T-helper 1 cell treated with Interleukin-12 subunit alpha and Interleukin-12 subunit beta and Interleukin-4 antibody, amounts not matched to agents 30 ng/mL and 1 ng/mL, for 36 hours (primary cell): Measurements from ENCODE around the gene TOM1L2. TPM values are rescaled to one million over a fixed set of nuclear protein-coding genes. Genes with fewer than 3 reads are reported as not detected.

Experiments used
- intact Hi-C: fragments of 100-400 bp; cut with micrococcal nuclease; formaldehyde crosslinking; loops from one replicate; pipeline ENCODE4 v1.15.1; 2024
- total RNA-seq: library from RNA; stranded (reverse); gene quantifications from 2 replicates; pipeline ENCODE4 v1.2.3, GENCODE V29; 2022

TOM1L2 gene
- total RNA-seq, 1 donor from 2014 or later = 31.9 TPM

DNA sequence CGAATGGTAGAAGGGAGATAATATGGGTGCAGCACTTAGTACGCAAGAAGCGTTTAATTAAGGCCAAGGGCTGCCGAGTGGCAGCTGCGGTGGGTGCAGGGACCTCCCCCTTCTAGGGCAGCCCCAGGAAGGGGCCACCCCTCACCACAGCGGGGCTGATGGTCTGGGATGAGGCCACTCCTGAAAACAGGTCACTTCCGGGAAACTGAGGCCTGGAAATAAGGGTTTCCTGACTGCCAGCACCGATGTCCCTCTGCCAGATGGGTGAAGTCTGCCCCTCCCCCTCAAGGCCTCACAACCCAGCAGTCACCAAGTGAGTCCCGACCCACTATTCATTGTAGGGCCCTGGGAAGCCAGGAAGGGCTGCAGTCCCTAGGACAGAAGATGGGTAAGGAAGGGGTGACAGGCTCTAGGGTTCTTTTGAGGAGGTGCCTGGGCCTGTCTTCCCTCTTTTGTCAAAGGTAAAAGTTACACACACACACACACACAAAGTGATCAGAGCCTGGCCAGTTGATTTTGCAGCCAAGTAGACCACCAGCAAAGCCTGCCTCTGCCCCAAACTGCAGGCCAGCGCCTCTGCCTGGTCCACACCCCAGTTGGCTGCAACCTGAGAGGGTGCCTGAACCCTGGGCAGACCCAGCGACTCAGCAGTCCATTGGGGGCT, 147.9 kb downstream of the TOM1L2 start:
- intact Hi-C loops = loop anchor here (5.0 kb wide), 1 partner anchor 42 kb away; no protein-coding TSS in a partner anchor

DNA sequence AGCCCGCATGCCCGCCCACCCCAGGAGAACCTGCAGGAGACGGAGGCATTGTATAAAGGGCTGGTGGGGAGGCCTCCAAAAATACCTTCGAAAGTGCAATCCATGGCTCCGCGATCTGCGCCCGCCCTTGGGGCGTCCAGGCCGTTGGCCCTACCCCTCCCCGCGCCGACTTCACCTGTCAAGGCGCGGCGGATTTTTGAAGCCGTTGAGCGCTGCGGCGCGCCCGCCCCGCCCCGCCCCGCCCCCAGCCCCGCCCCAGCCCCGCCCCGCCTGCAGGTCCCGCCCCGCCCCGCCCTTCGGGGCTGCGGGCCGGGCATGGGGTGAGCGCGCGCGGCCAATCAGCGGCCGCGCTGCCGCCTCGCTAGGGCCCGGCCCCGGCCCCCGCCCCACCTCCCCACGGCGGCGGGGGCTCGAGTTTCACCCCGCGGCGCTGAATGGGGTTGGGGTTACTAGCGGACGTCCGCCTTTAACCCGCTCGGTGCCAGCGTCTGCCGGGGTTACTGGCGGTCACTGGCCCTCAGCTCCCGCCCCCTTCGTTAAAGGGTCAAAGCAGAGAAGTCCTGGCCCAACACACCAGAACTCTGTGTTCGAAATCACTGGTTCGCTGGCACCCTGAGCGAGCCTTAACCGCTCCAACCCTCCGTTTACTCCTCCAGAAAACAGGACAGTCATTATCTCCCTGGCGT, 148.6 kb downstream of the TOM1L2 start:
- intact Hi-C loops = loop anchor here (1.0 to 5.0 kb wide), 8 partner anchors 13 to 233 kb away; partner anchors contain the start of genes DRC3, PEMT, SREBF1 and TOM1L2

DNA sequence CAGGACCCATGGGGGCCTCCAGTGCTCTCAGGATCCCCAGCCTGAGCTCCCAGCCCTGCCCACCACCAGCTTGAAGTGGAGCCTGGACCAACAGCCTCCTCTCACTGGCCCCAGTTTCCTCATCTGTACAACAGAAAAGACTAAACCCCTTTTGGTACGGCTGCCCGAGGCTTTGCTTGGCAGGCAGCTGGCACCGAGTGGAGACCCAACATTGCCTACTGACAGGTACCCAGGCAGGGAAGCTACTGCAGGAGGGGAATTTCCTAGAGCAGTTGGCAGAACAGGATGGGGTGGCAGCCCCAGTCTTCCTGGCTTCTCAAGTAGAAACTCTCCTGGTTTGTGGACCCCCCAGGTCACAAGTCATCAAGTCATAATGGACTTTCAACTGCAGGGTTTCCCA, 149.6 kb downstream of the TOM1L2 start:
- intact Hi-C loops = loop anchor here (1.0 to 5.0 kb wide), 8 partner anchors 14 to 232 kb away; partner anchors contain the start of genes DRC3, PEMT, SREBF1 and TOM1L2

DNA sequence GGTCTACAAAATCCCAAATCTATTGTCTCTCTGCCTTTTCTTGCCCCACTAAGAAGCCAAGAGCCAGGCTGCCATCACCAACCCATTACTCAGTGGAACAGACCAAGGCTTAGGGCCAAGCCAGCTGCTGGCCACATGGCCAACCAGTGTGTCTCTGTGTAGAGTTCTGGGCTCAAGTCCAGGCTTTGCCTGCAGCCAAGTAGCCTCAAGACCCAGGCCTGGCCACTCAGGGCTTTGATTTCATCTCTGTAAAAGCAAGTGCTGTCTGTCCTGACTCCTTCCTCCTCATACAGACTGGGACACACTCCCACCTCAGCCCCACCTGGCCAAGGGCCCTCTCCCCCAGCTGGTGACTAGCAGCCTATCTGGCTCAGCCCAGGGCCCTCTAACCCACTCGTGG, 150.0 kb downstream of the TOM1L2 start:
- intact Hi-C loops = loop anchor here (2.0 to 5.0 kb wide), 2 partner anchors 40 to 231 kb away; partner anchors contain the start of gene PEMT

DNA sequence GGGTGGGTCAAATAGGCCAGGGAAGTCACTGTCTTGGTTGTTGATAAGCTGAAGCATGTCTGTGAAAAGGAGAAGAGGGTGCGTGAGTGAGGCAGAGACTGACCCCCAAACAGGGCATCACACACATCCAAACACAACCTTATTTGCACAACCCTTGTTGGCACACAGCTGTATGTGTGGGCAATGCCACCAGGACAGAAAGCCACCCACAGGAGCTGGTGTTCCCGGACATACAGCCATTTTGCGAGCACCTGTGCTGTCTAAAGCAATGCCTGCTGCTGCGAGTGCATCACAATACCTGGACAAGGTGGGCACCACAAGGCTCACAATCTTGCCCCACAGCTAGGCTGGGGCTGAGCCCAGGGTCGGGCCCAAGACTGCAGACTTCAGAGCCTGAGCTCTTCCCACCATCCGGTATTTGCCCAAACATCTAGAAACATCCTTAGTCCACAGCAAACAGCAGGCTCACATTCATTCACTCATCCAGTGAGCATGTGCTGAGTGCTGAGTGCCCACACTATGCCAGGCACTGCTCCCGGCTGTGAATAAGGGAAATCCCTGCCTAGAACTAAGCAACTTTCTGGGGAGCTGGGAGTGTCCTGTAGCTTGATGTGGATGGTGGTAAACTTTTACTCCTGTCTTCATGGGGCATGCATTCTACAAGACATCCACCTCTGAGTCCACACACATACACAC, 151.6 kb downstream of the TOM1L2 start:
- intact Hi-C loops = loop anchor here (5.0 kb wide), 1 partner anchor 38 kb away; no protein-coding TSS in a partner anchor

DNA sequence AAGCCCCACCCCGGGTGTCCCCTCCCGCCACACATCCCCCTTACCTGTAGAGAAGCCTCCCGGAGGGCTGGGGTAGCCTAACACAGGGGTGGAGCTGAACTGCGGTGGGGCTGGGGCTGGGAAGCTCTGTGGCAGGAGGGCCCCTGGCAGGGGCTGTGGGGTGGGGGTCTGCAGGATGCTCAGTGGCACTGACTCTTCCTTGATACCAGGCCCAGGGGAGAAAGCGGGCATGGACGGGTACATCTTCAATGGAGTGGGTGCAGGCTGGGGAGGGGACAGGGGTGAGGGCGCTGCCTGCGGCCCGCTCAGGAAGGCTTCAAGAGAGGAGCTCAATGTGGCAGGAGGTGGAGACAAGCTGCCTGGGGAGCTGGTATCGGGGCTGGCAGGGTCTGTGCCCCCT, 152.2 kb downstream of the TOM1L2 start:
- intact Hi-C loops = loop anchor here (5.0 kb wide), 1 partner anchor 38 kb away; no protein-coding TSS in a partner anchor

DNA sequence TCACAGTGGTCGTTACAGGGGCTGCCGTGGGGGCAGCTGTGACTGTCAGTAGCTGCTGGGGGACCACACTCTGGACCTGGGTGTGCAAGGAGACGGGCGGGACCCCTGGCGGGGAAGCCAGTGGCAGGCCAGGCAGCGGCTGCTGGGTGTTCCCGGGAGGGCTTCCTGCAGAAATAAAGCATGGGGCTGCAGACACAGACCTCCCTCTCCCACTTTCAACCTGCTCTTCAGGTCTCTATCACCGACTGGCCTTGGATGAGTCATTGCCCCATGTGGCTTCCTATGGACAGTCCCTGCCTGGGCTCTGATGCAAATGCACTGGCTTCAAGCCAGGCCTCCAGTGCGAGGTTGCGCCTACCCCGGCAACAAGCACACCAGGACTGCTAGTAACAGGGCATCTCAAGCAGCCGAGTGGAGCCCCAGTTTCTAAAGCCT, 152.6 kb downstream of the TOM1L2 start:
- intact Hi-C loops = no loop called here

- intact Hi-C loops = no loop called here
Observed at GRCh38 chr17:17819111-17819510, 153.1 kb downstream of the TOM1L2 start.

- intact Hi-C loops = loop anchor here (1.0 kb wide), 1 partner anchor 124 kb away; no protein-coding TSS in a partner anchor
Observed at GRCh38 chr17:17818088-17818526, 154.1 kb downstream of the TOM1L2 start.

DNA sequence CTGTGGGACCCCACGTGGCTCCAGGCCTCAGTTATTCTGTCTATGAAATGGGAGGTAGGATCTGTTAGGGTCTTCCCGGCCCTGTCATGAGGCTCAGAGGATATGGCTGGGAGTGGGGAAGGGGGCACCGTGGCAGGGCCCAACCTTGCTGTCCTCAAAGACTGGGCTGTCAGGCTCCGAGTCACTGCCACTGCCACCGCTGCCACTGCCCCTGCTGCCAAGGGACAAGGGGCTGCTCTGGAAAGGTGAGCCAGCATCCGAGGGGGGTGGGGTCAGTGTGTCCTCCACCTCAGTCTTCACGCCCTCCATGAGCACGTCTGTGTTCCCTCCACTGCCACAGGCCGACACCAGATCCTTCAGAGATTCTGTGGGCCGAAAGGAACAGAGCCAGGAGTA, 154.7 kb downstream of the TOM1L2 start:
- intact Hi-C loops = no loop called here

DNA sequence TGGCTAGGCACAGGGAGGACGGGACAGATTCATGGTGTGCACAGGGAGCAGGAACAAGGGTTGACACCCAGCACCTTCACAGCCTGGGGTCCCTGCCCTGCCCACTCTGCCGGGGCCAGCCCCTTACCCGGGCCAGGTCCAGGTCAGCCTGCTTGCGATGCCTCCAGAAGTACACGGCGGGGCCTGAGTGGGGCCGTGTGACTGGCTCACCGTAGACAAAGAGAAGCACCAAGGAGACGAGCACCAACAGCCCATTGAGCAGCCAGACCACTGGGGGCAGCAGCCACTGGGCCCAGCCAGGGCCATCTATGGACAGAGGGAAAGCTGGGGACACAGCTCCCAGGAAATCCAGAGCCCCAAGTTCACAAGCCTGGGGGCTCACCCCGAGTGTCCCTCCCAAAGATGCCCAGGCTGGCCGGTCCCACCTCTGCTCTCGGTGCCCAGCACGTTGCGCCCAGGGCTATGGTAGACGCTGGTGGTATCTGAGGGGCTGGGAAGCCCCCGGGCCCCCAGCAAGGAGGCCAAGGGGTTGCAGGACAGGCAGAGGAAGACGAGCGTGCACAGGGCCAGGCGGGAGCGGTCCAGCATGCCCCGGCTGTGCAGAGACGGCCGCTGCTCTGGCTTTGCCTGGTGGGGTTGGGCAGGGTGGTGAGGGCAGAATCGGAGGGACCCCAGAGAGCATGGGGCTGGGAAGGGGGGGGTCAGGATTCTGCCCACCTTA, 155.2 kb downstream of the TOM1L2 start:
- intact Hi-C loops = no loop called here

- intact Hi-C loops = no loop called here
Observed at GRCh38 chr17:17816240-17816814, 155.9 kb downstream of the TOM1L2 start.

DNA sequence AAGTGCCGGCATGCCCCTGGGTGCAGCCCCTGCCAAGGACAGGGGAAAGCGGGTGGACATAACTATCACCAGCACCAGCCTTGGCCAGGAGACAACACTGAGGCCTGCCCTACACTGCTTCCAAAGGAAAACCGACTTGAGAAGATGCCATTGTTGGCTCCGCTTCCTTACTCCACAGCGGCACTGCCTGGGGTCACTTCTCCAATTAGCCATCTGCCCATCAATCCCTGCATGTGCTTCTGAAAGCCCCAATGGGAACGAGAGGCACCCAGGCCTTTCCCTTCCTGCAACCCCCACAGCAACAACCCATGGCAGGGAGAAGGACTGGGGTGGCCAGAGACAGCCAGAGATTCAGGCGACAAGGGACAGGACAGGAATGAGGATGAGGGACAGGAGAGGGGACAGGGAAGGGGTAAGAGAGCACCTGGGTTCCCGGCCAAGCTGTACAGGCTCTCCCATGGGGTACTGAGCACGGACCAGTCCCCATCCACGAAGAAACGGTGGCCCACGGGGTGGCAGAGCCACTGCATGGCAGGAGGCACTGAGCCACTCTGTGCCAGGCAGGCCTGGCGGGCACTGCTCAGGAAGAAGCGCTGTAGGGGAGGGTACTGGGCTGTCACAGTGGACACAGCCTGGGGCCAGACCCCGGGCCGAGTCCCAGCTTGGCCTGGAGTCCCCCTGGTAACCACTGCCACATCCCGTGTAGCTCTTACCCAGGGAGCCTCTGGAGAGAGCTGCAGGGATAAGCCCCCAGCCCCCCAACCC, 156.6 kb downstream of the TOM1L2 start:
- intact Hi-C loops = no loop called here

- intact Hi-C loops = no loop called here
Observed at GRCh38 chr17:17815062-17815406, 157.2 kb downstream of the TOM1L2 start.

DNA sequence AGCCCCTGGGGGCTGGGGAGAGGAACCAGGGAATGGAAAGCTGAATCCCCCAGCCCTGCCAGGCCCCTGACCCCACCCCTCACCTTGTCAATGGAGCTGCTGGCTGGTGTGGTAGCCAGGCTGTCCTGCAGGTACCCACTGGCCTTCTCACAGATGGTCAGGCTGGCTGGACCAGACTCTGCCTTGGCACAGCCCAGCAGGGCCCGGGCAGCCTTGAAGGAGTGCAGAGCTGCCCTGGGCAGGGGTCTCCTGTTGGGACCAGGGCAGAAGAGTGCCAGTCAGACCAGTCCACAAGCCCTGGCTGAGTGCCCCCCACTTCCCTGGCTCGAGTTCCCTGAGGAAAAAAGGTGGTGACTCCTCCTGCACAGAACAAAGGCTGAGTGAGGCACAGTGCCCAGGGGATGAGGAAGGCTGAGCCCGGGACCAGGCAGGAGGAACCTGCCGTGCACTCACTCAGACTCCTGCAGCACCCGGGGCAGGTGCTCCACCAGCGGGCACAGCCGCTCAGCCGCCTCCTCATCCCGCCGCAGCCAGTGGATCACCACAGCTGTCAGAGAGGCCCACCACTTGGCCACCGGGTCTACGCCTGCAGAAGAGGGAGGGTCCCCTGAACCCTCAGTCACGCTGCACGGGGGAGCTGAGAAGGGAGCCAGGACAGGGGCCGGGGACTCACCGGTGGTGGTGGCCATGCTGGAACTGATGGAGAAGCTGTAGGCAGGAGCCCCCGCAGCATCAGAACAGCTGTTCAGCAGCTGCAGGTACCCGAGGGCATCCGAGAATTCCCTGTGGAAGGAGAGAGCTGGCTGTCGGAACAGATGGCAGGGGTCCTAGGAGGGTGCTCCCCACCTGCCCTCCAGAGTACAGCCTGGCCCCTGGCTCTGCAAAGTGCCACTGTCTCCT, 157.8 kb downstream of the TOM1L2 start:
- intact Hi-C loops = no loop called here

GRCh38 chr17:17813725-17814095, 158.5 kb downstream of the TOM1L2 start:
- intact Hi-C loops = no loop called here

DNA sequence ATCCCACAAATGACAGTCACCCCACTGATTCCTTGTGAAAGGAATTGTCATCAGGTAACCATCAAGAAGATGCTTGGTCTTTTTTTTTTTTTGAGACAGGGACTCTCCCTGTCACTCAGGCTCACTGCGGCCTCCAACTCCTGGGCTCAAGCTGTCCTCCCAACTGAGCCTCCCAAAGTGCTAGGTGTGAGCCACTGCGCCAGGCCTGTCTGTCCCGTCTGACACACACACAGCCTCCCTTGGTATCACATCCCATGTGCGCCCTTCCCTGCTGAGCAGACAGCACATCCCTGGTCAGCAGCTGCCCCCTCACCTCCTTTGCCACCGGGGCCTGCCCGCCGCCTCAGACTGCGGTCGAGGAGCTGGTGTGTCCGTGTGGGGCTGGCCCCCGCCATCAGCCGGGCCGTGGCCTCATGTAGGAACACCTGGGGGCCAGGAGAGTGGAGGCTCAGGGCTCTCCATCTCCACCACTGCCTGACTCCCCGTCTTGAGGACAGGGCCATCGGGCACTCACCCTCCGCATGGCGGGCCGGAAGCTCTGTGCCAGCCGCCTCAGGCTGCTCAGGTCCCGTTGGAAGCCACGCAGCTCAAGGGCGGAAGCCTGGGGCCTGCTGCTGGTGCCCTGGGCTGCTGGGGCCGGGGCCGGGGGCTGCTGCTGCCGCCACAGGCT, 159.0 kb downstream of the TOM1L2 start:
- intact Hi-C loops = no loop called here
